ENCODE measurements around the gene IL15RA.
"Not testable (repeated sequence)": the region's sequence is repeated elsewhere in the genome, so short reads cannot be mapped to it uniquely, and the experiment has no call there.

The IL15RA gene

GRCh38 chr10:5949009-5949759 lies 28.2 kb downstream of the IL15RA start:
- no peak for FAIRE-seq

- FAIRE-seq, result no peak
Observed at GRCh38 chr10:5948208-5948585, 29.1 kb downstream of the IL15RA start.

- FAIRE-seq, result no peak
Observed at GRCh38 chr10:5947471-5948207, 29.7 kb downstream of the IL15RA start.

- no peak for FAIRE-seq
Observed at GRCh38 chr10:5946786-5947185, 30.6 kb downstream of the IL15RA start.

GRCh38 chr10:5946419-5946775 lies 30.9 kb downstream of the IL15RA start:
- not testable (repeated sequence) for FAIRE-seq

GRCh38 chr10:5945561-5946418 lies 31.6 kb downstream of the IL15RA start:
- FAIRE-seq, result no peak

- no peak for FAIRE-seq
Observed at GRCh38 chr10:5945190-5945509, 32.2 kb downstream of the IL15RA start.

GRCh38 chr10:5944389-5945189 lies 32.8 kb downstream of the IL15RA start:
- FAIRE-seq, result no peak

- no peak for FAIRE-seq
Observed at GRCh38 chr10:5943536-5943935, 33.8 kb downstream of the IL15RA start.

- no peak for FAIRE-seq
Observed at GRCh38 chr10:5942474-5942873, 34.9 kb downstream of the IL15RA start.

GRCh38 chr10:5942001-5942400 lies 35.3 kb downstream of the IL15RA start:
- FAIRE-seq, result no peak

- FAIRE-seq, result no peak
Observed at GRCh38 chr10:5941579-5941978, 35.8 kb downstream of the IL15RA start.

GRCh38 chr10:5940807-5941218 lies 36.5 kb downstream of the IL15RA start:
- no peak for FAIRE-seq

- no peak for FAIRE-seq
Observed at GRCh38 chr10:5938291-5938690, 39.1 kb downstream of the IL15RA start.

- no peak for FAIRE-seq
Observed at GRCh38 chr10:5937016-5937415, 40.3 kb downstream of the IL15RA start.

- no peak for FAIRE-seq
Observed at GRCh38 chr10:5935628-5936027, 41.7 kb downstream of the IL15RA start.

GRCh38 chr10:5933909-5934546 lies 43.3 kb downstream of the IL15RA start:
- FAIRE-seq, result no peak

GRCh38 chr10:5932345-5932744 lies 45.0 kb downstream of the IL15RA start:
- FAIRE-seq, result no peak

GRCh38 chr10:5930272-5930671 lies 47.1 kb downstream of the IL15RA start:
- FAIRE-seq, result no peak

GRCh38 chr10:5929442-5929841 lies 47.9 kb downstream of the IL15RA start:
- no peak for FAIRE-seq

- FAIRE-seq, result no peak
Observed at GRCh38 chr10:5927306-5927705, 50.0 kb downstream of the IL15RA start.

- no peak for FAIRE-seq
Observed at GRCh38 chr10:5924889-5925288, 52.5 kb downstream of the IL15RA start.
